Measurements from ENCODE around the gene NIPSNAP2.
"Not testable (repeated sequence)": the region's sequence is repeated elsewhere in the genome, so short reads cannot be mapped to it uniquely, and the experiment has no call there.

NIPSNAP2 gene

DNA sequence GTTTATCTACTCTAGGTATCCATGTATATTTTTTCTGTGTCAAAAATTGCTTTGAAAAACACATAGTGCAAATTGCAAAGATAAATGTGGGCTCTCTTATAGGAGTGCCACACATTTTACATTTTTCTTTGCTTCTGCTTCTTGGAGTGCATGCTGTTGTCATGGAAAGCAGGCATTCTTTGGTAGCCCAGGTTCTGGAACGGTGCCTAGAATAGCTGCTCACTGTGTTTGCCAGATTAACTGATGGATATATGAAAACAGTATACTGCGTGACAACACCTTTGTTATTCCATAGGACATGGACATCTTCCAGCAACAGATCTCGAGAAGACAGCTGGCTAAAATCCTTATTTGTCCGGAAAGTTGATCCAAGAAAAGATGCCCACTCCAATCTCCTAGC is 13.4 kb downstream of the NIPSNAP2 start:
- DNase-seq: no peak

- DNase-seq: no peak
Measured at GRCh38 chr7:55980266-55980665, 15.9 kb downstream of the NIPSNAP2 start.

DNA sequence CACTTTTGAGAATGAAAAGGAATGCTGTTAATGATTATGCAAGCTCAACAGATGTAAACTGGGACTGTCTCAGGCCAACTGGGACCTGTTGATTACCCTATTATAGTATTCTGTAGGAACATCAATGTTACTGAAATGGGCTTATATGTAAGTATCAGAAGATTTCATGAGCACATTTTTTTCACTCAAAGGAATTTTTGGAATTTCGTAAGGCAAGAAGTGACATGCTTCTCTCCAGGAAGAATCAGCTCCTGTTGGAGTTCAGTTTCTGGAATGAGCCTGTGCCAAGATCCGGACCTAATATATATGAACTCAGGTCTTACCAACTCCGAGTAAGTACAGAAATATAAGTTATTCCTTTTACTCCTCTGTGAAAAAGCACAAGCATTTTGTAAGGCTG is 19.2 kb downstream of the NIPSNAP2 start:
- DNase-seq: no peak

GRCh38 chr7:55992346-55992745 is 28.0 kb downstream of the NIPSNAP2 start:
- no peak for DNase-seq

GRCh38 chr7:55996856-55997500 is 32.6 kb downstream of the NIPSNAP2 start:
- DNase-seq: no peak

GRCh38 chr7:56003749-56004148 is 39.4 kb downstream of the NIPSNAP2 start:
- DNase-seq: no peak

- DNase-seq: no peak
Measured at GRCh38 chr7:56007167-56007652, 42.8 kb downstream of the NIPSNAP2 start.

GRCh38 chr7:56007891-56008290 is 43.5 kb downstream of the NIPSNAP2 start:
- no peak for DNase-seq

DNA sequence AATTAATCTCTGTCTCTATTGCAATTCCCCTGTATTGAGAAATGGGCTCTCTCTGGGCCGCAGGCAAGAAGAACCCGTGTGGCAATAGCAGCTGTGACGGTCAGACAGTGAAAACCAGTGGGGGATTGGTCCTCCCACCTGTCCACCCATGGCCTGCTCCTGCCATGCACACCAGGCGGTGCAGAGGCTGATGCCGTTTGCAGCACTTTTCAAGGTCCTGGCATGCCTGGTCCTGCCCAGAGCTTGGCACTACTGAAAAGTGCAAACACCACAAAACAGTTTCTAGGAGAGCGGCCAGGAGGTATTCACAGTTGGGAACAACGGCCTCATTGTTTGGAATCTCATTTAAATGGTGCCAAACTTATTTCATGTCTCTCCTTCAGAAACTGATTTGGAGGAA is 45.3 kb downstream of the NIPSNAP2 start:
- DNase-seq: no peak

DNA sequence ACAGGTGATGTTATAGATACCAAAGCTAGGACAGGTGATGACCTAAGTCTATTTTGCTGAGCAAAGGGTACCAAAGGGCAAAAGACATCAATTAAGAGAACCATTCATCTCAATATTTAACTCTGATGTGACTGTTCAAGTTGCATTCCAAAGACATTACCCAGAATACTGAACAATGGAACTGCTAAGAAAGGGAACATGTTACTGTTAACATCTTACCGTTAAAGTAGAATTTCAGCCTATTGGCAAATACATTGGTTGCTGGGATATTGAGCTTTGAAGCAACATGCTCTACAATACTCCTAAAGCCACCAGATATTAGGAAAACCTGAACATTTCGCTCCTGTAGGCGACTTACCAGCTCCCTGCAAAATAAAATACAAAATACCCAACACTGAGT is 52.6 kb downstream of the NIPSNAP2 start:
- not testable (repeated sequence) for DNase-seq

DNA sequence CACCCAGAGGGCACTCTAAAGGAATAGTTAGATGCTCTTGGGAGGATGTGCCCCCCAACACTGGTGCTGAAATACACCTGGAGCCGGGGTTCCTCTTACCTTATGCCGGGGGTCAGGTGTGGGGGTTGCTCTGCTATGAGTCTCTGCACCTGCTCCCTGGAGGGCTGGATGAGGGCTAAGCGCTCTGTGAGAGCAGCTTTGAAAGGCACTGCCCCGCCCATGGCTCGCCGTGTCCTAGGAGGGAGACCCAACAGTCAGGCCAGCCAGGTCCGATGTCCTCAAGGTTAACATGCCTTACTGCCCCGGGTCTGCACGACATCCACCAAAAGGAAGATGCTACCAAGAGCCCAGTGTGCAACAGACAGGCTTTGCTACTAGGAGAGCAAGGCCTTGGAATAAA is 55.1 kb downstream of the NIPSNAP2 start:
- no peak for DNase-seq

GRCh38 chr7:56023500-56023899 is 59.1 kb downstream of the NIPSNAP2 start:
- no peak for DNase-seq

- no peak for DNase-seq
Measured at GRCh38 chr7:56026538-56026937, 62.2 kb downstream of the NIPSNAP2 start.

GRCh38 chr7:56028942-56029630 is 64.7 kb downstream of the NIPSNAP2 start:
- DNase-seq: no peak

- no peak for DNase-seq
Measured at GRCh38 chr7:56030340-56030739, 66.0 kb downstream of the NIPSNAP2 start.

DNA sequence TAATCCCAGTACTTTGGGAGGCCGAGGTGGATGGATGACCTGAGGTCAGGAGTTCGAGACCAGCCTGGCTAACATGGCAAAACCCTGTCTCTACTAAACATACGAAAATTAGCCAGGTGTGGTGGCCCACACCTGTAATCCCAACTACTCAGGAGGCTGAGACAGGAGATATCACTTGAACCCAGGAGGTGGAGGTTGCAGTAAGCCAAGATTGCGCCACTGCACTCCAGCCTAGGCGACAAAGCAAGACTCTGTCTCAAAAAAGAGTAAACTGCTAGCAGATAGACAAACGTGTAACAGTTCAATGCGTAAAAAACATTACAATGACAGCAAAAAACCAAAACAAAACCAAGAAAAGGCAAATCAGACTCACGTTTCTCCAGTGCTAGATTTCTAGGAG is 67.2 kb downstream of the NIPSNAP2 start:
- DNase-seq: not testable (repeated sequence)

DNA sequence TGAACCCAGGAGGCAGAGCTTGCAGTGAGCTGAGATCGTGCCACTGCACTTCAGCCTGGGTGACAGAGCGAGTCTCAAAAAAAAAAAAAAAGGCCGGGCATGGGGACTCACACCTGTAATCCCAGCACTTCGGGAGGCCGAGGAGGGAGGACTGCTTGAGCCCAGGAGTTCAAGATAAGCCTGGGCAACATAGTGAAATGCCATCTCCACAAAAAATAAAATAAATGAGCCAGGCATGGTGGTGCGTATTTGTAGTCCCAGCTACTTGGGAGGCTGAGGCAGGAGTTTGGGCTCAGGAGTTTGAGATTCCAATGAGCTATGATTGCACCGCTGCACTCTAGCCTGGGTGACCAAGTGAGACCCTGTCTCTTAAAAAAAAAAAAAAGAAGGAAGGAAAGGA is 68.2 kb downstream of the NIPSNAP2 start:
- DNase-seq: not testable (repeated sequence)

DNA sequence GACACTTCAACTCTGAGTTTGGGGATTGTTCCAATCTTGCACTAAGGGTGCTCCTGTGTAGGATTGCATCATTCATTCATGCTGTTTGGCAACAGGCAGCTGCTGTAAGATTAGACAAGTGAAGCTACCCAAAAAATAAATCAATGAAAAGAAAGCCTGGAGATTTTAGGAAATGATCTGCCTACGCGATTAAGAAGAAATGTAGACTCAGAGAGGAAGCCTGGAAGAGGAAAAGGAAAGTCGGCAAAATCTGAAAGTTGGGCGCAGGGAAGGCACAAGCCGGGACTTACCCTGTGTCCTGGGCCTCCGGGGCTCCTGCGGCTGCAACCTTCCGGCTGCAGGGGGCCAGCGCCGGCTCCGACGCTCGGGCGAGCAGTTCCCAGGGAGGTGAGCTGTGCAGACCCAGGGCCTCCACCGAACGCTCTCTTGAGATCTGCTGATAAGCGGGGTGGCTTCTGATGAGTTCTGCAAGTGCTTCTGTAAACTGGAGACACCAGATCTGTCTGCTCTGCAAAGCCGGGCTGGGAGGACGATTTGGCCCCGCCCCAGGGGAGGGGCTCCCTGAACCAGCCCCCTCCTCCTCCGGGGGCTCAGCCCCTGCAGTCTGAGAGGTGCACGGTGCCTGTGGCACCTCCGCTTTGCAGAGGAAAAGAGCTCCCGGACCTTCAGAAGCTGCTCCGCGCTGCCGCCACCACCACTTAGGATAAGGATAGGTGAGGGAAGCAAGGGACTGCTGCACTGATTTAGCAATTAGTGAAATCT is 69.5 kb downstream of the NIPSNAP2 start:
- DNase-seq: peak; percentile 93

DNA sequence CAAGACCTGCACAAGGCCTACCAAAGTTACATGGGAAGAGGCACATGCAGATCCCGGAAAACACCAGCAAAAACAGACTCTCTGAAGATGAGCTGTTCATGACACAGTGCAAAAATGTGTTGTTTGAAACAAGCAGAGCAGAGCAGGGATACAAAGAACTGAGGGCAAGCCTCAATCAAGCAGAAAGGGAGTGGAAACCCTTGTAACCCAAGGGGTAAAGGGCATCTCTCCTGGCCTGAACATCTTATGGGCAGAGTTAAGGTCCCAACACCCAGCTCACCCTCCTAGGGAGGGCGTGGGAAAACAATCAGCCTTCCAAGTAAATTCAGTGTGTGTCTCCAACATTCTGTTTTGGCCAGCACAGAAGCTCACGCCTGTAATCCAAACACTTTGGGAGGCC is 76.3 kb downstream of the NIPSNAP2 start:
- no peak for DNase-seq

GRCh38 chr7:56045758-56046157 is 81.4 kb downstream of the NIPSNAP2 start:
- not testable (repeated sequence) for DNase-seq

GRCh38 chr7:56046721-56047445 is 82.5 kb downstream of the NIPSNAP2 start:
- no peak for DNase-seq

- not testable (repeated sequence) for DNase-seq
Measured at GRCh38 chr7:56047446-56048116, 83.2 kb downstream of the NIPSNAP2 start.

DNA sequence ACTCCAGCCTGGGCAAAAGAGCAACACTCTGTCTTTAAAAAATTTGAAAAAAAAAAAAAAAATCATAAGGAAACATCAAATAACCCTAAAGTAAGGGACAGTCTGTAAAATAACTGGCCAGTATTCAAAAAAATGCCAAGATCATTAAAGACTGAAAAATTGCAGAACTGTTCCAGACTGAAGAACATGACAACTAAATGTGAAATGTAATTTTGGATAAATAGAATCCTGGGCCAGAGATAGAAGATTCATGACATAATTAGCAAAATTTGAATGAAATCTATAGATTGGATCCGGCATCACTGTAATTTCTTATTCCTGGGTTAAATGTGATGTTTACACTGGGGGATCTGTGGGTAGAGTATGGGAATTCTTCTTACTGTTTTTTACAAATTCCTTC is 83.9 kb downstream of the NIPSNAP2 start:
- DNase-seq: no peak
